HEK293T (cell line): ENCODE data around the gene L3MBTL4.

Experiments
- ARNT ChIP-seq: fragments of 450-650 bp; IDR thresholded peaks from 2 replicates; pipeline ENCODE4 v1.6.1; 2017; ENCODE audit warnings: mild to moderate bottlenecking
- BHLHE40 ChIP-seq: fragments of 450-650 bp; IDR thresholded peaks from 2 replicates; pipeline ENCODE4 v1.6.1; 2016; ENCODE audit warnings: mild to moderate bottlenecking, moderate library complexity, borderline replicate concordance
- CTBP1 ChIP-seq: fragments of 450-650 bp; IDR thresholded peaks from 2 replicates; pipeline ENCODE4 v1.6.1; 2016; ENCODE audit warnings: borderline replicate concordance
- ELF4 ChIP-seq: fragments of 450-650 bp; IDR thresholded peaks from 2 replicates; pipeline ENCODE4 v1.6.1; 2017; ENCODE audit warnings: antibody characterized with exemption
- FOXA1 ChIP-seq: fragments of 450-650 bp; IDR thresholded peaks from 2 replicates; pipeline ENCODE4 v1.6.1; 2016; ENCODE audit warnings: mild to moderate bottlenecking
- FOXK2 ChIP-seq: fragments of 450-650 bp; IDR thresholded peaks from 2 replicates; pipeline ENCODE4 v1.6.1; 2016; ENCODE audit warnings: mild to moderate bottlenecking
- FOXM1 ChIP-seq: fragments of 450-650 bp; IDR thresholded peaks from 2 replicates; pipeline ENCODE4 v1.6.1; 2017; ENCODE audit warnings: mild to moderate bottlenecking, borderline replicate concordance
- HDGF ChIP-seq: fragments of 450-650 bp; IDR thresholded peaks from 2 replicates; pipeline ENCODE4 v1.6.1; 2017; ENCODE audit warnings: antibody characterized with exemption, borderline replicate concordance
- LEF1 ChIP-seq: fragments of 450-650 bp; IDR thresholded peaks from 2 replicates; pipeline ENCODE4 v1.6.1; 2017; ENCODE audit warnings: mild to moderate bottlenecking, borderline replicate concordance
- PKNOX1 ChIP-seq: fragments of 450-650 bp; IDR thresholded peaks from 2 replicates; pipeline ENCODE4 v1.6.1; 2016
- SP1 ChIP-seq: fragments of 450-650 bp; IDR thresholded peaks from 2 replicates; pipeline ENCODE4 v1.6.1; 2017
- SUZ12 ChIP-seq: fragments of 450-650 bp; IDR thresholded peaks from 2 replicates; pipeline ENCODE4 v1.6.1; 2016; ENCODE audit warnings: mild to moderate bottlenecking
- TARDBP ChIP-seq: fragments of 450-650 bp; IDR thresholded peaks from 2 replicates; pipeline ENCODE4 v1.6.1; 2016
- ZNF384 ChIP-seq: fragments of 450-650 bp; IDR thresholded peaks from 2 replicates; pipeline ENCODE4 v1.6.1; 2016

GRCh38 chr18:6414723-6415417, at the start of gene L3MBTL4:
- TF ChIP-seq ELF4 (no peak), PKNOX1 (no peak), HDGF (no peak), FOXM1 (no peak), SUZ12 (no peak), BHLHE40 (no peak), SP1 (no peak), FOXK2 (no peak), ARNT (no peak), LEF1 (no peak), ZNF384 (no peak), TARDBP (no peak), CTBP1 (no peak), FOXA1 (no peak)
